ENCODE results near the gene KCTD10.

The KCTD10 gene

GRCh38 chr12:109510196-109510595 lies 33.1 kb upstream of the KCTD10 start:
- no peak for DNase-seq (ENCODE audit: low read depth)
- no peak for TF ChIP-seq CTCF (IDR thresholded peaks at IDR 0.05; ENCODE audit: low read depth, low read length, missing control alignments)
- in situ Hi-C loops (cut with HindIII; ENCODE audit: low sequenced_read_pairs), result no loop called here
- H3K4me3 ChIP-seq (ENCODE audit: low read depth, low read length), result no peak overlapping the region

- TF ChIP-seq CTCF (IDR thresholded peaks at IDR 0.05; ENCODE audit: low read depth, low read length, missing control alignments), result no peak
- in situ Hi-C loops (cut with HindIII; ENCODE audit: low sequenced_read_pairs), result no loop called here
- H3K4me3 ChIP-seq (ENCODE audit: low read depth, low read length), result no peak overlapping the region
- DNase-seq (ENCODE audit: low read depth), result no peak
These were observed 27.0 kb upstream of the KCTD10 start for GRCh38 chr12:109504068-109504467.

DNA sequence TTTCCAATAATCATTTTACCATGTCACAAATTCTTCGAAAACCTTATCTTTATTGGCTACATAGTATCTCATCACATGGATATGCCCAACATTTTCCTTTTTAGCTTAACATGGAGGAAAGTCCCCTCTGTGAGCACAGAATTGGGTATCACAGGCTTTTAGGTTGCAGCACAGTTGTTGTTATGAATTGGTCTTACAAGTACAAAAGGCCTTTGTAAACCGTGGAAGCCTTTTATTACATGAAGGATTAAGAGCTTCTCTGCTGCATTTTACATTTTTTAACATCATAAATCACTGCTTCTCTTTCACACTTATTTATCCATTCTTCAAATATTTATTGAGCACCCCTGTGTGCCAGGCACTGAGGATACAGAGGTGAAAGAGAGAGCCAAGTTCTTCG lies 26.5 kb upstream of the KCTD10 start:
- TF ChIP-seq CTCF (IDR thresholded peaks at IDR 0.05; ENCODE audit: low read depth, low read length, missing control alignments), result no peak
- in situ Hi-C loops (cut with HindIII; ENCODE audit: low sequenced_read_pairs), result no loop called here
- DNase-seq (ENCODE audit: low read depth), result no peak
- H3K4me3 ChIP-seq (ENCODE audit: low read depth, low read length), result no peak overlapping the region

GRCh38 chr12:109502332-109502731 lies 25.2 kb upstream of the KCTD10 start:
- no peak overlapping the region for H3K4me3 ChIP-seq (ENCODE audit: low read depth, low read length)
- in situ Hi-C loops (cut with HindIII; ENCODE audit: low sequenced_read_pairs), result no loop called here
- TF ChIP-seq CTCF (IDR thresholded peaks at IDR 0.05; ENCODE audit: low read depth, low read length, missing control alignments), result no peak
- DNase-seq (ENCODE audit: low read depth), result no peak

- DNase-seq (ENCODE audit: low read depth), result no peak
- no peak overlapping the region for H3K4me3 ChIP-seq (ENCODE audit: low read depth, low read length)
- no peak for TF ChIP-seq CTCF (IDR thresholded peaks at IDR 0.05; ENCODE audit: low read depth, low read length, missing control alignments)
- in situ Hi-C loops (cut with HindIII; ENCODE audit: low sequenced_read_pairs), result no loop called here
These were observed 24.2 kb upstream of the KCTD10 start for GRCh38 chr12:109501299-109501698.

GRCh38 chr12:109500406-109501185 lies 23.5 kb upstream of the KCTD10 start:
- DNase-seq (ENCODE audit: low read depth), result no peak
- in situ Hi-C loops (cut with HindIII; ENCODE audit: low sequenced_read_pairs), result no loop called here
- TF ChIP-seq CTCF (IDR thresholded peaks at IDR 0.05; ENCODE audit: low read depth, low read length, missing control alignments), result no peak
- no peak overlapping the region for H3K4me3 ChIP-seq (ENCODE audit: low read depth, low read length)

Data from astrocyte of the cerebellum (primary cell).